Colonic mucosa (tissue), 4 donors: ENCODE data around the gene OTUD5. TPM values are rescaled to one million over a fixed set of nuclear protein-coding genes. Genes with fewer than 3 reads are reported as not detected.

Experiments
- DNase-seq: peaks from one replicate; pipeline ENCODE4 v3.0.0-alpha.2; 2020
- H3K27ac ChIP-seq: fragments of 200-600 bp; one replicate; pipeline ENCODE4 v1.8.0; 2021
- H3K27me3 ChIP-seq: fragments of 200-600 bp; one replicate; pipeline ENCODE4 v1.8.0; 2021
- H3K36me3 ChIP-seq: fragments of 200-600 bp; one replicate; pipeline ENCODE4 v1.8.0; 2021
- H3K4me1 ChIP-seq: fragments of 200-600 bp; one replicate; pipeline ENCODE4 v1.8.0; 2021; ENCODE audit warnings: mild to moderate bottlenecking
- H3K4me3 ChIP-seq: fragments of 200-600 bp; one replicate; pipeline ENCODE4 v1.8.0; 2021
- H3K9ac ChIP-seq, 2 donors: one replicate each; pipeline ENCODE4 v1.7.0; 2013; ENCODE audit warnings: control low read depth in 2 of 2, low read depth in 2 of 2, low read length in 2 of 2
- H3K9me3 ChIP-seq: fragments of 200-600 bp; one replicate; pipeline ENCODE4 v1.8.0; 2021
- intact Hi-C: fragments of 100-400 bp; cut with DNase I; formaldehyde crosslinking; loops from one replicate; pipeline ENCODE4 v1.14.1; 2022
- total RNA-seq, 2 donors: library from RNA; stranded (reverse); fragmentation: NEBNext Ultra II Directional in 1 of 2; extraction: Animal tissue kit (Norgen Biotek cat#: 25700) in 1 of 2; gene quantifications; one replicate each; pipeline ENCODE4 v1.2.1, GENCODE V29; 2021
- TF ChIP-seq, protein P1 (sequence below): fragments of 200-600 bp; IDR thresholded peaks from one replicate; pipeline ENCODE4 v1.8.0; 2022; ENCODE audit warnings: antibody characterized with exemption, mild to moderate bottlenecking
- donor health status: healthy.
- donor health status: DM: no; HTN: no; CAD: no.
- donor health status: DM: no; HTN: no; CAD: no.

Gene OTUD5
- total RNA-seq, 2 donors from 2014 or later: 40.2 to 40.9 TPM

DNA sequence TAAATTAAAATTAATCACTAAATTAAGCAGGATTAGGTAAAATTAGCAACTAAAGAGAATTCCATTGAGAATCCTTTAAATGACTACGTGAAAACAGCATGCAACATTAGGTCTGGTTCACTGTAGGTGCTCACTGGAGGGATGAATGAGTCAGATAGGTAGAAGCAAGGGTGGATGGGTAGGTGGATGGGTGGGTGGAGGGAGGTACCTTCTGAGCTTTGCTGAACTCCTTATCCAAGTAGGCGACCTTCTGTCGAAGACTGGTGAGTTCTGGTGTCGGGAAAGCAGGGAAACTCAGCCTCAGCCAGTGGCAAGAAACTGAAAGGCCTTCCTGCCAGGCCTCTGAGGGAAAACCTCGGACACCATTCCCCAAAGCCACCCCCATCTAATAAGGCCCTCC lies 41.6 kb upstream of the OTUD5 start:
- no peak overlapping the region for H3K27ac ChIP-seq
- no peak overlapping the region for H3K9ac ChIP-seq
- H3K4me3 ChIP-seq: no peak overlapping the region
- no peaks in the 10 kb centered on the region for H3K27me3 ChIP-seq
- H3K9me3 ChIP-seq: no peaks in the 10 kb centered on the region
- H3K4me1 ChIP-seq: no peaks in the 10 kb centered on the region
- no peaks in the 10 kb centered on the region for H3K36me3 ChIP-seq
- TF ChIP-seq, protein P1, sequence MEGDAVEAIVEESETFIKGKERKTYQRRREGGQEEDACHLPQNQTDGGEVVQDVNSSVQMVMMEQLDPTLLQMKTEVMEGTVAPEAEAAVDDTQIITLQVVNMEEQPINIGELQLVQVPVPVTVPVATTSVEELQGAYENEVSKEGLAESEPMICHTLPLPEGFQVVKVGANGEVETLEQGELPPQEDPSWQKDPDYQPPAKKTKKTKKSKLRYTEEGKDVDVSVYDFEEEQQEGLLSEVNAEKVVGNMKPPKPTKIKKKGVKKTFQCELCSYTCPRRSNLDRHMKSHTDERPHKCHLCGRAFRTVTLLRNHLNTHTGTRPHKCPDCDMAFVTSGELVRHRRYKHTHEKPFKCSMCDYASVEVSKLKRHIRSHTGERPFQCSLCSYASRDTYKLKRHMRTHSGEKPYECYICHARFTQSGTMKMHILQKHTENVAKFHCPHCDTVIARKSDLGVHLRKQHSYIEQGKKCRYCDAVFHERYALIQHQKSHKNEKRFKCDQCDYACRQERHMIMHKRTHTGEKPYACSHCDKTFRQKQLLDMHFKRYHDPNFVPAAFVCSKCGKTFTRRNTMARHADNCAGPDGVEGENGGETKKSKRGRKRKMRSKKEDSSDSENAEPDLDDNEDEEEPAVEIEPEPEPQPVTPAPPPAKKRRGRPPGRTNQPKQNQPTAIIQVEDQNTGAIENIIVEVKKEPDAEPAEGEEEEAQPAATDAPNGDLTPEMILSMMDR: no peak
- no peak for DNase-seq
- intact Hi-C loops: no loop called here

DNA sequence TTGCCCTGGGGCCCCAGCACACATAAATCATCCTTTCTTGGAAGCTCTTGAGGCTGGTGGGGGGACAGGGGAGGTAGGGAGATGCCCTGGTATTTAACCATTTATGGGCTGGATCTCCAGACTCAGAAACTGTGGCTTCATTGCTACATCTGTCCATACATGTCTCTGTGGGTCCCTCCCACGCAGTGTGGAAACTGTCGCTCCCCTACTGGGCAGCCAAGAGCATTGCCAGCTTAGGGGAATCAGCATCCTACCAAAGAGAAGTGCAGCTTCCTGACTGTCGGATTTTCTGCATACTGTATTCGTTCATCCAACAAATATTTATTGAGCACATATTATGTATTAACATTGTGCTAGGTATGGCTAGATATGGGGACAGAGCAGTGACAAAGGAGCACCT lies 41.0 kb upstream of the OTUD5 start:
- no peaks in the 10 kb centered on the region for H3K4me1 ChIP-seq
- H3K27me3 ChIP-seq: no peaks in the 10 kb centered on the region
- no peak overlapping the region for H3K4me3 ChIP-seq
- no peaks in the 10 kb centered on the region for H3K9me3 ChIP-seq
- TF ChIP-seq, protein P1: no peak
- intact Hi-C loops: no loop called here
- no peak for DNase-seq
- H3K36me3 ChIP-seq: no peaks in the 10 kb centered on the region
- no peak overlapping the region for H3K27ac ChIP-seq
- H3K9ac ChIP-seq: no peak overlapping the region

DNA sequence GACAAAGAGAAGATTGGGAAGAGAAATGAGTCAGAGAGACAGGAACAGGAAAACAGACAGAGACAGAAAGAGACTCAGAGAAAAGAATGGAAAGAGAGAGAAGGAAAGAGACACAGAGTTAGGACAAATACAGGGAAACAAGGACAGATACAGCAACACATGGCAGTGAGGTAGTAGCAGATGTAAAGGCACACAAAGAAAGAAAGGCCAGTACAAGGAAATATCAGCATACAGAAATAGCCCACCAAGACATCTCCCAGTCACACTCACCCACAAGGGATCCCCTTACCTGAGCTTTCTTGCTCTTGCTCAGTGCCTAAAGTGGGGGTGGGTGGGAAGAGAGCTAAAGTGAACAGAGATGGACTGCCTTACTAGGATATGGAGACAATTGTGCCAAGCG lies 40.5 kb upstream of the OTUD5 start:
- intact Hi-C loops: no loop called here

DNA sequence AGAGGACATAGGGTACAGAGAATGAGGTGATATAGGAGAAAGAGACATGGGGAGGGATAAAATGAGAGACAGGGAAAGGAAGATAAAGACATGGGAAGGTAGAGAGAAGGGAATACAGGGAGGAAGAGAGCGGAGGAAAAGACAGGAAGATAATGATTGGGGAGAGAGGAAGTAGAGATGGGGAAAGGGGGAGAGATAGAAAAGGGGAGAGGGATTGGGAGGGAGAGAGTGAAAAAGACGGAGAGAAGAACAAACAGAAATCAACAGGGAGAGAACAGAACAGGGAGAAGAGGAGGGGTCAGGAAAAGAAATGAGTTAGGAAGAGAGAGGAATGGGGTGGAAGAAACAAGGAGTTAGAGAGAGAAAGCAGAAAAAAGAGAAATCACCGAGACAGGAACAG lies 40.0 kb upstream of the OTUD5 start:
- no peaks in the 10 kb centered on the region for H3K9me3 ChIP-seq
- no peaks in the 10 kb centered on the region for H3K36me3 ChIP-seq
- H3K27me3 ChIP-seq: no peaks in the 10 kb centered on the region
- intact Hi-C loops: no loop called here
- H3K4me3 ChIP-seq: no peak overlapping the region
- no peak overlapping the region for H3K9ac ChIP-seq
- TF ChIP-seq, protein P1: no peak
- DNase-seq: no peak
- no peaks in the 10 kb centered on the region for H3K4me1 ChIP-seq
- H3K27ac ChIP-seq: no peak overlapping the region

More for the DNA sequence above, 40.5 kb upstream of the OTUD5 start:
- Histone ChIP-seq H3K9me3 (no peaks in the 10 kb centered on the region), H3K36me3 (no peaks in the 10 kb centered on the region), H3K27ac (no peak overlapping the region), H3K9ac (no peak overlapping the region), H3K27me3 (no peaks in the 10 kb centered on the region), H3K4me1 (no peaks in the 10 kb centered on the region), H3K4me3 (no peak overlapping the region)
- TF ChIP-seq, protein P1: no peak
- no peak for DNase-seq

DNA sequence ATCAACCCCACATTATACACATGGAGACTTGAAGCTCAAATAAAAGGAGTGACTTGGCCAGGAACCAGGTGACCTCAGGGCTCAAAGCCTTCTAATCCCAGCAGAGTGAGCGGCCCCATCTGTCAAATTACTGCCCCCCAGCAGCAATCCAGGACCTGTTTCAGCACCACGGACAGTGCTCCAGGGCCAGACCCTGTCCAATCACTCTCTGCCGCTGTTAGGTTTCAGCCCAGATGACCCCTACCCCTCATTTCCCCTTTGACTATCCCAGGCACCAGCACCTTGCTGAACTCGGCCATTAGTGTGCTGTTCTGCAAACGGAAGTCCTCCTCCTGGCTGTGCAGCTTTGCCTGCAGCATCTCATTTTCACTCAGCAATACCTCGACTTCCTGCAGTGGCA lies 39.6 kb upstream of the OTUD5 start:
- no peak overlapping the region for H3K9ac ChIP-seq
- no peak for DNase-seq
- intact Hi-C loops: no loop called here
- no peaks in the 10 kb centered on the region for H3K9me3 ChIP-seq
- no peaks in the 10 kb centered on the region for H3K36me3 ChIP-seq
- H3K4me3 ChIP-seq: no peak overlapping the region
- no peak overlapping the region for H3K27ac ChIP-seq
- TF ChIP-seq, protein P1: no peak
- H3K4me1 ChIP-seq: no peaks in the 10 kb centered on the region
- H3K27me3 ChIP-seq: no peaks in the 10 kb centered on the region

DNA sequence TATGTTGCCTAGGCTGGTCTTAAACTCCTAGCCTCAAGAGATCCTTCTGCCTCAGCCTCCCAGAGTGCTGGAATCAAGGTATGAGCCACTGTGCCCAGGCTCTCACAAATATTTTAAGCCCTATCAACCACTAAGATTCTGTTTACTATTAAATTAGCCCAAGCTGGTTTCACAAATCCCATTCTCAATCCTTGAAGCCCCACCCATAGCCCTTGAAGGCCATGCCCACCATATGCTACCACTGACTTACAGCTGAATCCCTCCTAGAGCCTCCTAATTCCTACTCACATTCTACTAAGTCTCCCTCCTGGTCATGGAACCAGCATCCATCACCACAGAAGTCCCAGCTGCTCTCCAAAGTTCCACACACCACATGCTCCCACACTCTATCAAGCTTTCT lies 34.9 kb upstream of the OTUD5 start:
- no peaks in the 10 kb centered on the region for H3K36me3 ChIP-seq

More for the DNA sequence above, 34.9 kb upstream of the OTUD5 start:
- Histone ChIP-seq H3K9ac (no peak overlapping the region), H3K27ac (no peak overlapping the region), H3K27me3 (no peaks in the 10 kb centered on the region), H3K4me1 (no peaks in the 10 kb centered on the region), H3K4me3 (no peak overlapping the region), H3K9me3 (no peaks in the 10 kb centered on the region)
- DNase-seq: no peak
- TF ChIP-seq, protein P1: no peak
- intact Hi-C loops: no loop called here
